Lower leg skin (tissue), 4 donors: Measurements from ENCODE around the gene NPDC1. TPM values are rescaled to one million over a fixed set of nuclear protein-coding genes. Genes with fewer than 3 reads are reported as not detected.

Experiments
- DNase-seq, 2 donors: peaks; one replicate each; pipeline ENCODE4 v3.0.0-alpha.2; 2019; ENCODE audit warnings: low spot score in 2 of 2
- H3K4me3 ChIP-seq: fragments of 200-600 bp; sonication (generic); 2 replicates; pipeline ENCODE4 v1.5.1; 2017; ENCODE audit warnings: mild to moderate bottlenecking, low read depth; ENCODE audit not compliant: poor library complexity, severe bottlenecking
- CTCF ChIP-seq, 3 donors: fragments of 450-650 bp; IDR thresholded peaks; one replicate each; pipeline ENCODE4 v1.5.1; 2016; ENCODE audit warnings: antibody characterized with exemption in 3 of 3, mild to moderate bottlenecking in 3 of 3, moderate library complexity in 2 of 3
- POLR2A ChIP-seq, 2 donors: fragments of 450-650 bp; IDR thresholded peaks; one replicate each; pipeline ENCODE4 v1.6.1; 2016 to 2017; ENCODE audit warnings: antibody characterized with exemption in 2 of 2, mild to moderate bottlenecking in 1 of 2, moderate library complexity in 1 of 2
- WGBS, 2 donors: methylation state at CpG; one replicate each; pipeline ENCODE4 v1.1.5; 2018; 5-methylcytosine and 5-hydroxymethylcytosine counted together
- intact Hi-C: fragments of 100-400 bp; cut with DNase I; formaldehyde crosslinking; loops from one replicate; pipeline ENCODE4 v1.15.0; 2023; ENCODE audit warnings: low total_unique reads
- total RNA-seq, 4 donors: library from RNA; depleted of rRNA; stranded (reverse); fragments of >200 nt; gene quantifications; one replicate each; pipeline ENCODE4 v1.1.0, GENCODE V29; 2016

NPDC1 gene
- total RNA-seq, 4 donors from 2014 or later = 29.1 to 63.9 (median 56.1) TPM

- DNase-seq = no peak
- H3K4me3 ChIP-seq = no peak overlapping the region
- intact Hi-C loops = no loop called here
- 53 to 54% methylated on average over 15 of the region's 15 CpGs for WGBS, 2 donors
- TF ChIP-seq POLR2A (IDR thresholded peaks at IDR 0.05) (no peak), CTCF (IDR thresholded peaks at IDR 0.05) (no peak)
Measured at GRCh38 chr9:137062384-137062783, 16.4 kb upstream of the NPDC1 start.

DNA sequence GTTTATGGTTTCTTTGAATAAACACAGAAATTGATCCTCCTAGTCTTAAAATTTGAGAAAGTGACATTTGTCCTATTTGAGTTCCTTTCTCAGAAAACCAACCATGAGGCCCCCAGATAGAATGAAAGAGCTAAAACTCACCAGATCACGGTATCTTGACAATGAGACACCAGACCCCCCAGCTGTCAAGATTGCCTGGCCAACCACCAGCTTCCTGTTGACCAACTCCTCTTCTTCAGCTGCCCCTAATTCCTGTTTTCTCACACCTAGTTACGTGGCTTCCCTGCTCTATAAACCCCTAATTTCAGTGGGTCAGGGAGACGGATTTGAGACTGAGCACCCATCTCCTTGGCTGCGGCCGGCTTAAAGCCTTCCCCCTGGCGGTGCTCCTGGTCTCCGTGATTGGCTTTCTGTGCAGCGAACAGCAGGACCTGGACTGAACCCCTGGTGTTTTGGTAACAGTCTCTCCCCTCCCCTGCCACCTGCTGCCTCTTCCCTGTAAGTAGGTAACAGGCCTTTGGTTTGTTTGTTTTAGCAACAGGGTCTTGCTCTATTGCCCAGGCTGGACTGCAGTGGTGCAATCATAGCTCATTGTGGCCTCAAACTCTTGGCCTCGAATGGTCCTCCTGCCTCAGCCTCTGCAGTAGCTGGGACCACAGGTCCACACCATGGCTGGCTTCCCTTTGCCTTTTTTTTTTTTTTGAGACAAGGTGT, 12.7 kb upstream of the NPDC1 start:
- no peak overlapping the region for H3K4me3 ChIP-seq
- 89 to 92% methylated on average over 9 of the region's 9 CpGs for WGBS, 2 donors
- no peak for DNase-seq
- intact Hi-C loops = no loop called here
- no peak for TF ChIP-seq POLR2A (IDR thresholded peaks at IDR 0.05)
- no peak for TF ChIP-seq CTCF (IDR thresholded peaks at IDR 0.05)

- TF ChIP-seq CTCF (IDR thresholded peaks at IDR 0.05) (no peak), POLR2A (IDR thresholded peaks at IDR 0.05) (no peak)
- H3K4me3 ChIP-seq = no peak overlapping the region
- DNase-seq = no peak
- WGBS, 2 donors = 68% methylated on average over 16 of the region's 16 CpGs
- intact Hi-C loops = no loop called here
Measured at GRCh38 chr9:137057545-137057944, 11.6 kb upstream of the NPDC1 start.

- intact Hi-C loops = no loop called here
- WGBS, 2 donors = 74 to 80% methylated on average over 17 of the region's 17 CpGs
- no peak for TF ChIP-seq POLR2A (IDR thresholded peaks at IDR 0.05)
- TF ChIP-seq CTCF (IDR thresholded peaks at IDR 0.05) = no peak
- no peak for DNase-seq
- H3K4me3 ChIP-seq = no peak overlapping the region
Measured at GRCh38 chr9:137056739-137057415, 10.9 kb upstream of the NPDC1 start.

DNA sequence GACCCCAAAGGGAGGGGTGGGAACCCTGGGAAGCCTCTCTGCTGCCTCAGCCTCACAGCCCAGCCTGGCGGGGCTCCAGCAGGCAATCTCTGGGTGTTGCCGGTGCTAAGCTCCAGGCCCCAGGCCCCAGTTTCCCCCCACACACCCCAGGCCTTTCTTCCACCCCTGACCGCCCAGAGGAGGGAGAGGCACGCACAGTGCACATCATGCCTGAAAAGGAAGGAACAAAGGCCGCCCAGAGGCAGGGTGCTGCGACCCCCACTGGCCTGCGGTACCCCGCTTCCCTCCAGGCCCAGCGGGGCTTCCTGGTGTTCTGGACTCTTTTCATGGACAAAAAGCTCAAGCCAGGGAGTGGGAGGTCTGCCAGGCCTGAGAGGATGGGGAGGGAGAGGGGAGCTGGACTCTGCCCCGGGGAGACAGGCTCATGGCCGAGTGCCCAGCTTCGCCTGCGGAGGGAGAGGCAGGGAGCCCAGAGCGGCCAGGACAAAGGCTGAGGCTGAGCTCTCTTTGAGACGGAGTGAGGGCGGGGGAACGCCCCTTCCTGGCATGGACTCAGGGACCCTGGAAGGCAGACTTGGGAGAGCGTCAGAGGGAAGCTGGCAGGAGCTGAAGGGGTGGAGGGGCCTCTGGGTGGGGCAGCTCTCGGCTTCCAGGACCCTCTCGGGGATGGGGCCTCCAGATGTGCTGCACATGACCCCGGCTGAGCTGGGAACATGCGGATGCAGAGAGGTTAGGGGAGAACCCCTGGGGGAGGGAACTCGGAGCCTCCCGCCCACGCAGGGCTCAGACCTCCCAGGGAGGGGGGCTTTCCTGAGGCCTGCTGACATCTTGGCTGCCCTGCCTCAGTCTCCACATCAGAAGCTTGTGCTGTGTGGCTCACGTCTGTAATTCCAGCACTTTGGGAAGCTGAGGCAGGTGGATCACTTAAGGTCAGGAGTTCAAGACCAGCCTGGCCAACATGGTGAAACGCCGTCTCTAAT, 9.7 kb upstream of the NPDC1 start:
- 28 to 30% methylated on average over 23 to 26 of the region's 28 CpGs for WGBS, 2 donors
- no peak overlapping the region for H3K4me3 ChIP-seq
- peak; percentile 64 to 94 for DNase-seq
- TF ChIP-seq CTCF (IDR thresholded peaks at IDR 0.05) = no peak
- TF ChIP-seq POLR2A (IDR thresholded peaks at IDR 0.05) = no peak
- intact Hi-C loops = no loop called here
